ENCODE results near the gene TSPAN13. TPM values are rescaled to one million over a fixed set of nuclear protein-coding genes. Genes with fewer than 3 reads are reported as not detected.

The TSPAN13 gene
- total RNA-seq, 2 experiments from 2014 or later, result 0.31 to 0.50 TPM

DNA sequence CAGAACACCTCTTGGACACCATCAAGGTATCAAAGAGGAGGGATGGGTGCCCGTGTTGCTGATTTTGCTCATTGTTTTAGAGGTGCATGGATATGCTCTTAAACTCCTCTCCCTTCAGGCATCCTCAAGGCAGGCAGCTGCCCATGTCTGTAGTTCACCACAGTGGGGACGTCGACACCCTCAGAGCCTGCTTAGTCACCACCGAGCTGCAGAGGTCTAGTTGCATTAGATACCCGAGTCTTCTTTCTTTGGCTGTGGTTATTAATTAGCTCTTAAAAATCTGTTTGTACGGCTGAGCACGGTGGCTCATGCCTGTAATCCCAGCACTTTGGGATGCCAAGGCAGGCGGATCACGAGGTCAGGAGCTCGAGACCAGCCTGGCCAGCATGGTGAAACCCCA lies 24.7 kb upstream of the TSPAN13 start:
- no peaks in the 10 kb centered on the region for H3K27me3 Mint-ChIP-seq
- H3K27ac Mint-ChIP-seq, result no peak overlapping the region
- ChIA-PET CTCF (interaction anchor here (0.9 to 1.5 kb wide), 3 partner anchors 13 to 14 kb away, joined by 3 to 4 read pairs (median 4); no protein-coding TSS in a partner anchor), POLR2A (no interaction called here)
- no peaks in the 10 kb centered on the region for H3K4me1 Mint-ChIP-seq
- no peaks in the 10 kb centered on the region for H3K9me3 Mint-ChIP-seq
- no peak overlapping the region for H3K4me3 Mint-ChIP-seq
- no peak for DNase-seq
- no peaks in the 10 kb centered on the region for H3K36me3 Mint-ChIP-seq (ENCODE audit: low read depth)

GRCh38 chr7:16729541-16729940 lies 24.0 kb upstream of the TSPAN13 start:
- Mint-ChIP-seq H3K4me1 (peaks cover 3% of the 10 kb centered on the region), H3K36me3 (ENCODE audit: low read depth) (no peaks in the 10 kb centered on the region), H3K4me3 (no peak overlapping the region), H3K27ac (no peak overlapping the region), H3K9me3 (no peaks in the 10 kb centered on the region), H3K27me3 (no peaks in the 10 kb centered on the region)
- ChIA-PET CTCF (interaction anchor here (0.5 to 1.5 kb wide), 5 partner anchors 8 to 20 kb away, joined by 3 to 4 read pairs (median 3); no protein-coding TSS in a partner anchor), POLR2A (no interaction called here)
- no peak for DNase-seq

DNA sequence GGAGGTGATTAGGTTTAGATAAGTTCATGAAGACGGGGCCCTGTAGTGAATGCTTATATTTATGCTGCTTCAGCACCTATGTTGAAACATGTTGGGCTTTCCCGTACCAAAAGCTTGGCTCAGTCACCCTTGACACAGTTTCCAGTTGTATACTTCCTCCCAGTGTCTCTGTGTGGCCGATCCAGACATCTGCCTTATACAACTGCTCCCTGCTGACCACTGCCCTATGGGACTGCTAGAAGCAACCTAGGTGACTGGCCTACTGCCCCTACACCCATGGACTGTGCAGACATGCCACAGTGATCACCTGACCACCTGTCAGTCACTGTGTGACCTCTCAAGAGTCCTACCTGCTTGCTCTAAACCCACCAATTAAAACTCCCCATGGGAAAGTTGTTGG lies 22.6 kb upstream of the TSPAN13 start:
- ChIA-PET CTCF (no interaction called here), POLR2A (no interaction called here)
- Mint-ChIP-seq H3K4me3 (no peak overlapping the region), H3K27me3 (no peaks in the 10 kb centered on the region), H3K27ac (no peak overlapping the region), H3K9me3 (no peaks in the 10 kb centered on the region), H3K36me3 (ENCODE audit: low read depth) (no peaks in the 10 kb centered on the region), H3K4me1 (peaks cover 3% of the 10 kb centered on the region)
- no peak for DNase-seq

GRCh38 chr7:16732828-16733227 lies 20.7 kb upstream of the TSPAN13 start:
- CTCF ChIA-PET, result no interaction called here
- Mint-ChIP-seq H3K4me3 (no peak overlapping the region), H3K9me3 (no peaks in the 10 kb centered on the region), H3K4me1 (peaks cover 3% of the 10 kb centered on the region), H3K27ac (no peak overlapping the region), H3K27me3 (no peaks in the 10 kb centered on the region), H3K36me3 (ENCODE audit: low read depth) (no peaks in the 10 kb centered on the region)
- POLR2A ChIA-PET, result no interaction called here
- DNase-seq, result no peak

DNA sequence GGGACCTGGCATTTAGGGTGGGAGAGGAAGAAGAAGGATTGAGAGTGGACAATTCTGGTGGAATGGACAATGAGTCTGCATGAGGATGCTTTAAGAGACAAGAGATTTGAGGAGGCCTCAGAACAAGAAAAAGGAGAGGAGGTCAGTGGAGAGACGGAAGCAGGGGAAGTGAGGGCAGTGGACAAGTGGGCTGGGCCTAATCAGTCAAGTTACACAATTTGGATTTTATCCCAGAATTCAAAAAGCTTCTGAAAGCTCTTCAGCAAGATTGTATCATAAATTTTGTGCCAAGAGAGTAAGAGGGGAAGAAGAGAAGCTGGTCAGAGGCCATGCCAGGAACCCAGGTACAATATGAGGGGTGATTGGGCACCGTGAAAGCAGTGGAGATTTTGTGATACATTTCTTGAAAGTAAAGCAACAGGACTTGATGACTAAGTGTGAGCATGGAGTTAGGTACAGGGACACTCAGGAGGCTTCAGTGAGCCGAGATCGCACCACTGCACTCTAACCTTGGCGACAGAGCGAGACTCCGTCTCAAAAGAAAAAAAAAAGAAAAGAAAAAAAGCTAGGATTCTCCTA lies 19.3 kb upstream of the TSPAN13 start:
- H3K4me1 Mint-ChIP-seq, result peaks cover 3% of the 10 kb centered on the region
- H3K27me3 Mint-ChIP-seq, result no peaks in the 10 kb centered on the region
- no peak overlapping the region for H3K4me3 Mint-ChIP-seq
- POLR2A ChIA-PET, result no interaction called here
- no peaks in the 10 kb centered on the region for H3K9me3 Mint-ChIP-seq
- H3K27ac Mint-ChIP-seq, result peak overlapping the region; percentile 3
- DNase-seq, result no peak
- CTCF ChIA-PET, result interaction anchor here (0.7 kb wide), 1 partner anchor 10 kb away, joined by 3 read pairs; no protein-coding TSS in a partner anchor
- H3K36me3 Mint-ChIP-seq (ENCODE audit: low read depth), result no peaks in the 10 kb centered on the region

DNA sequence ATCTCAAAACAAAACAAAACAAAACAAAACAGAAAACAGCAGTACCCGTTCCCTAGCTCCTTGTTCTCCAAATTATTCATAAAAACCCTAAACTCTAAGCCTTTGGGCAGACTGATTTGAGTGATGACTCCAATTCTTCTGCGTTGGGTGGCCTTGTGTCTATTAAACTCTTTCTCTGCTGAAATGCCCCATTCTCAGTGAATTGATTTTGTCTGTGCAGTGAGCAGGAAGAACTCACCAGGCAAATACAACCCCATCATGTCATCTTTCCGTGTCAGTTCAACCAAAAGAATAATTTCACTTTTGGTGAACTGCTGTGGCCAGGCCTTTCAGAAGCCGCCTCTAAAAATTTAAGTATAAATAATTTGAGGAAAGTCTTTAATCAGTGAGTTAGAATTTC lies 18.5 kb upstream of the TSPAN13 start:
- ChIA-PET CTCF (interaction anchor here (0.9 kb wide), 1 partner anchor 14 kb away, joined by 3 read pairs; no protein-coding TSS in a partner anchor), POLR2A (no interaction called here)
- Mint-ChIP-seq H3K27ac (peak overlapping the region; percentile 27), H3K9me3 (no peaks in the 10 kb centered on the region), H3K4me1 (peaks cover 3% of the 10 kb centered on the region), H3K4me3 (no peak overlapping the region), H3K27me3 (no peaks in the 10 kb centered on the region), H3K36me3 (ENCODE audit: low read depth) (no peaks in the 10 kb centered on the region)
- DNase-seq, result no peak

- no peaks in the 10 kb centered on the region for H3K36me3 Mint-ChIP-seq (ENCODE audit: low read depth)
- peaks cover 3% of the 10 kb centered on the region for H3K4me1 Mint-ChIP-seq
- H3K9me3 Mint-ChIP-seq, result no peaks in the 10 kb centered on the region
- ChIA-PET POLR2A (no interaction called here), CTCF (interaction anchor here (0.6 kb wide), 1 partner anchor 8 kb away, joined by 3 read pairs; no protein-coding TSS in a partner anchor)
- DNase-seq, result no peak
- no peaks in the 10 kb centered on the region for H3K27me3 Mint-ChIP-seq
- no peak overlapping the region for H3K27ac Mint-ChIP-seq
- H3K4me3 Mint-ChIP-seq, result no peak overlapping the region
Measured at GRCh38 chr7:16738011-16738688, 15.4 kb upstream of the TSPAN13 start.

DNA sequence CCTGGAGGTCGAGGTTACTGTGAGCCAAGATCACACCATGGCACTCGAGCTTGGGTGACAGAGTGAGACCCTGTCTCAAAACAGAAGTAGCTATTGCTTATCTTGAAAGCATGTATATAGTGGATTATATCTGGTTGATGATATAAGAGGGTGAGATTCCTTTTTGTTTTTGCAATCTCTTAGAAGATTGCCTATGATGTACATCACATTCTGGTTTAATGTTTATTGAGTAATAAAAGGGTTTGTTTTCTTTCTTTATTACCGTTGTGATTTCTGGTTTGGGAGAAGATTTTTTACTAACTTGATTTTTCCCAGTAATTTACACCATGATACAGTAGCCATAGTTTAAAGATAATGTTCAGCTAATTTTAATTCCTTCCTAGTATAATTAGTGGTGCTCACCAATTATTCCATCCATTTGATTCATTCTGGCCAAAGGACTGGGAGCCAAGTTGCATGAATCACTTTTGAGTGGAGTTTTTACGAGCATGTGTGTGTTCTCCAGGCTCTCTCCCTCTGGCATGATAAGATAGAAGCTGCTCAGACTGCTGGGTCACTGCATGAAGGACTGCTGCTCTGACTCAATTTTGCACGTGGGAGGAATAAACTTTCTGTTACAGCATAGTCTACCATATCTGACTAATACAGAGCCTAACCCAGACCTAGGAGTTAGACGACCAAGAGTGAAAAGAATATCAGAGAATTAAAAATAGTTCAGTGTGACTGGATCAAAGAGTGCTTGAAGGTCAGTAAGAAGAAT lies 13.5 kb upstream of the TSPAN13 start:
- Mint-ChIP-seq H3K4me1 (no peaks in the 10 kb centered on the region), H3K27ac (no peak overlapping the region), H3K27me3 (no peaks in the 10 kb centered on the region), H3K36me3 (ENCODE audit: low read depth) (no peaks in the 10 kb centered on the region), H3K9me3 (no peaks in the 10 kb centered on the region), H3K4me3 (no peak overlapping the region)
- no peak for DNase-seq
- CTCF ChIA-PET, result no interaction called here
- POLR2A ChIA-PET, result no interaction called here

- POLR2A ChIA-PET, result no interaction called here
- no peak for DNase-seq
- CTCF ChIA-PET, result no interaction called here
- Mint-ChIP-seq H3K36me3 (ENCODE audit: low read depth) (no peaks in the 10 kb centered on the region), H3K4me1 (no peaks in the 10 kb centered on the region), H3K9me3 (no peaks in the 10 kb centered on the region), H3K27ac (no peak overlapping the region), H3K4me3 (no peak overlapping the region), H3K27me3 (no peaks in the 10 kb centered on the region)
Measured at GRCh38 chr7:16740623-16740953, 13.0 kb upstream of the TSPAN13 start.

GRCh38 chr7:16740996-16741395 lies 12.6 kb upstream of the TSPAN13 start:
- no peaks in the 10 kb centered on the region for H3K36me3 Mint-ChIP-seq (ENCODE audit: low read depth)
- ChIA-PET CTCF (no interaction called here), POLR2A (no interaction called here)
- H3K4me3 Mint-ChIP-seq, result no peak overlapping the region
- DNase-seq, result no peak
- H3K27me3 Mint-ChIP-seq, result no peaks in the 10 kb centered on the region
- H3K9me3 Mint-ChIP-seq, result no peaks in the 10 kb centered on the region
- no peak overlapping the region for H3K27ac Mint-ChIP-seq
- H3K4me1 Mint-ChIP-seq, result no peaks in the 10 kb centered on the region

- ChIA-PET POLR2A (no interaction called here), CTCF (interaction anchor here (0.6 kb wide), 1 partner anchor 1040 kb away, joined by 3 read pairs; no protein-coding TSS in a partner anchor)
- Mint-ChIP-seq H3K9me3 (no peaks in the 10 kb centered on the region), H3K27ac (no peak overlapping the region), H3K4me1 (no peaks in the 10 kb centered on the region), H3K36me3 (ENCODE audit: low read depth) (no peaks in the 10 kb centered on the region), H3K4me3 (no peak overlapping the region), H3K27me3 (no peaks in the 10 kb centered on the region)
- no peak for DNase-seq
Measured at GRCh38 chr7:16741676-16742075, 11.9 kb upstream of the TSPAN13 start.

GRCh38 chr7:16742547-16742946 lies 11.0 kb upstream of the TSPAN13 start:
- Mint-ChIP-seq H3K9me3 (no peaks in the 10 kb centered on the region), H3K4me3 (no peak overlapping the region), H3K36me3 (ENCODE audit: low read depth) (no peaks in the 10 kb centered on the region), H3K4me1 (no peaks in the 10 kb centered on the region), H3K27me3 (no peaks in the 10 kb centered on the region), H3K27ac (no peak overlapping the region)
- POLR2A ChIA-PET, result no interaction called here
- CTCF ChIA-PET, result interaction anchor here (0.9 kb wide), 1 partner anchor 14 kb away, joined by 3 read pairs; no protein-coding TSS in a partner anchor
- DNase-seq, result no peak

DNA sequence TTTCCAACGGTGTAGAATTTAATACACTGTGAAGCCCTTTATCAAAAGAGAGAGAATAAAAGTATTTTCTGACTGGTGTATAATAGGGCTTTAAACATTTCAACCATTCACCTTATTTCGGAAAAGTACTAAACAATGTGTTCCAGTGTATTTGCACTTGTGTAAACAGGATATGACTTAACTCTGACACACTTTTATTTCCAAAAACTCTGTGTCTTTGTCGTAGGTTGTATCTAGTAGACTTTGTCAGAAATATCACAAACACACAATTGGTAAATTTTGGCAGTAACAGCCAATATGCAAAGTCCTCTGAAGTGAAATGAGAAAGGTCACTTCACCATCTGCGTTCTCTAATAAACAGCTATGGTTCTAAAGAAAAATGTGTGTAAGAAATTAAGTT lies 10.3 kb upstream of the TSPAN13 start:
- no peaks in the 10 kb centered on the region for H3K27me3 Mint-ChIP-seq
- H3K4me1 Mint-ChIP-seq, result no peaks in the 10 kb centered on the region
- no peak overlapping the region for H3K27ac Mint-ChIP-seq
- DNase-seq, result no peak
- no peaks in the 10 kb centered on the region for H3K9me3 Mint-ChIP-seq
- no peaks in the 10 kb centered on the region for H3K36me3 Mint-ChIP-seq (ENCODE audit: low read depth)
- H3K4me3 Mint-ChIP-seq, result no peak overlapping the region
- ChIA-PET CTCF (interaction anchor here (0.9 kb wide), 1 partner anchor 15 kb away, joined by 3 read pairs; no protein-coding TSS in a partner anchor), POLR2A (no interaction called here)

Data from activated CD4-positive, alpha-beta T cell treated with anti-CD3 and anti-CD28 coated beads, Interleukin-2, amount 10 ng/mL, durations not matched to agents 7 days and 5 days (primary cell).